Trophoblast cell (in vitro differentiated cells and primary cell): ENCODE results near the gene COPS7A.

ENCODE experiments used
- DNase-seq, 2 donors: peaks; one replicate each; pipeline ENCODE4 v3.0.0-alpha.2; 2016
- H2AFZ ChIP-seq: 2 replicates; pipeline ENCODE4 v1.6.1; 2013; ENCODE audit warnings: low read length, moderate library complexity, mild to moderate bottlenecking; ENCODE audit not compliant: insufficient read depth, poor library complexity
- H2AK5ac ChIP-seq: 2 replicates; pipeline ENCODE4 v1.6.1; 2013; ENCODE audit warnings: mild to moderate bottlenecking, low read length
- H2BK120ac ChIP-seq: 2 replicates; pipeline ENCODE4 v1.6.1; 2013; ENCODE audit warnings: low read length, mild to moderate bottlenecking, moderate library complexity; ENCODE audit not compliant: insufficient read depth, poor library complexity
- H2BK12ac ChIP-seq: 2 replicates; pipeline ENCODE4 v1.6.1; 2013; ENCODE audit warnings: mild to moderate bottlenecking, low read length, moderate library complexity
- H2BK5ac ChIP-seq: 2 replicates; pipeline ENCODE4 v1.6.1; 2013; ENCODE audit warnings: low read length, low read depth, moderate library complexity, mild to moderate bottlenecking; ENCODE audit not compliant: poor library complexity
- H3K14ac ChIP-seq: 2 replicates; pipeline ENCODE4 v1.6.1; 2013; ENCODE audit warnings: mild to moderate bottlenecking, low read length
- H3K18ac ChIP-seq: 2 replicates; pipeline ENCODE4 v1.6.1; 2013; ENCODE audit warnings: mild to moderate bottlenecking, low read length
- H3K23ac ChIP-seq: 2 replicates; pipeline ENCODE4 v1.6.1; 2013; ENCODE audit warnings: low read length
- H3K27ac ChIP-seq: 2 replicates; pipeline ENCODE4 v1.5.1; 2013; ENCODE audit warnings: low read depth, mild to moderate bottlenecking, inconsistent platforms, low read length, moderate library complexity
- H3K27me3 ChIP-seq: 2 replicates; pipeline ENCODE4 v1.6.1; 2013; ENCODE audit warnings: inconsistent platforms, mild to moderate bottlenecking, low read length, moderate library complexity; ENCODE audit not compliant: insufficient read depth
- H3K36me3 ChIP-seq, 2 experiments: 1 replicate in 1 of 2; 2 replicates in 1 of 2; pipeline ENCODE4 v1.6.1; 2013; ENCODE audit warnings: low read length in 2 of 2, mild to moderate bottlenecking in 2 of 2, moderate library complexity in 1 of 2; ENCODE audit not compliant: insufficient read depth in 2 of 2, control insufficient read depth in 1 of 2
- H3K4ac ChIP-seq: 2 replicates; pipeline ENCODE4 v1.6.1; 2013; ENCODE audit warnings: low read depth, mild to moderate bottlenecking, low read length, moderate library complexity
- H3K4me1 ChIP-seq, 2 experiments: 1 replicate in 1 of 2; 2 replicates in 1 of 2; pipeline ENCODE4 v1.6.1; 2013; ENCODE audit warnings: low read length in 2 of 2, mild to moderate bottlenecking in 2 of 2, moderate library complexity in 1 of 2; ENCODE audit not compliant: insufficient read depth in 2 of 2, control insufficient read depth in 1 of 2
- H3K4me2 ChIP-seq: 2 replicates; pipeline ENCODE4 v1.6.1; 2013; ENCODE audit warnings: inconsistent platforms, mild to moderate bottlenecking, low read length, moderate library complexity
- H3K4me3 ChIP-seq: 2 replicates; pipeline ENCODE4 v1.5.1; 2013; ENCODE audit warnings: mild to moderate bottlenecking, low read depth, low read length, inconsistent platforms
- H3K79me1 ChIP-seq: one replicate; pipeline ENCODE4 v1.6.1; 2013; ENCODE audit warnings: low read length
- H3K79me2 ChIP-seq: 2 replicates; pipeline ENCODE4 v1.6.1; 2013; ENCODE audit warnings: low read length, mild to moderate bottlenecking; ENCODE audit not compliant: control insufficient read depth, insufficient read depth, poor library complexity
- H3K9ac ChIP-seq: 2 replicates; pipeline ENCODE4 v1.6.1; 2013; ENCODE audit warnings: mild to moderate bottlenecking, low read length
- H3K9me3 ChIP-seq: 2 replicates; pipeline ENCODE4 v1.6.1; 2013; ENCODE audit warnings: low read depth, mild to moderate bottlenecking, control low read depth, inconsistent platforms, low read length; ENCODE audit not compliant: insufficient read depth
- H4K12ac ChIP-seq: 2 replicates; pipeline ENCODE4 v1.6.1; 2013; ENCODE audit warnings: low read depth, mild to moderate bottlenecking, low read length, moderate library complexity
- H4K8ac ChIP-seq: 2 replicates; pipeline ENCODE4 v1.6.1; 2013; ENCODE audit warnings: low read depth, mild to moderate bottlenecking, low read length, moderate library complexity
- H4K91ac ChIP-seq: one replicate; pipeline ENCODE4 v1.6.1; 2013; ENCODE audit warnings: low read depth, mild to moderate bottlenecking, low read length, moderate library complexity
- WGBS: extraction: QIAGEN DNeasy Blood & Tissue Kit; methylation state at CpG from one replicate; pipeline ENCODE4 v1.1.7; 2013; ENCODE audit warnings: missing lambda C conversion rate; ENCODE audit not compliant: insufficient read length, insufficient coverage; ENCODE audit errors: extremely low coverage; 5-methylcytosine and 5-hydroxymethylcytosine counted together

Gene COPS7A

GRCh38 chr12:6775185-6776174 lies 51.6 kb downstream of the COPS7A start:
- Histone ChIP-seq H3K9me3 (peaks cover 2% of the 10 kb centered on the region), H2BK120ac (no peak overlapping the region), H3K14ac (no peak overlapping the region), H2BK5ac (no peak overlapping the region), H3K36me3 (peaks cover 13 to 14% of the 10 kb centered on the region in 2 experiments), H3K79me2 (no peaks in the 10 kb centered on the region), H3K79me1 (no peaks in the 10 kb centered on the region), H3K4ac (no peak overlapping the region), H2AFZ (no peak overlapping the region), H4K91ac (no peak overlapping the region), H3K23ac (no peak overlapping the region), H3K27me3 (peaks cover 19% of the 10 kb centered on the region), H3K18ac (no peak overlapping the region), H2BK12ac (no peak overlapping the region), H3K4me3 (no peak overlapping the region), H4K12ac (no peak overlapping the region), H3K4me2 (no peak overlapping the region), H3K4me1 (peaks cover 5 to 7% of the 10 kb centered on the region in 2 experiments), H2AK5ac (no peak overlapping the region), H4K8ac (no peak overlapping the region), H3K27ac (no peak overlapping the region), H3K9ac (no peak overlapping the region)
- no peak for DNase-seq
- WGBS: no CpG with 5 or more reads among the region's 16 CpGs

- no peak overlapping the region for H4K91ac ChIP-seq
- no peak overlapping the region for H3K4me3 ChIP-seq
- no peak overlapping the region for H3K9ac ChIP-seq
- H2BK12ac ChIP-seq: no peak overlapping the region
- no peak overlapping the region for H3K23ac ChIP-seq
- no peaks in the 10 kb centered on the region for H3K79me1 ChIP-seq
- H4K12ac ChIP-seq: no peak overlapping the region
- H3K14ac ChIP-seq: no peak overlapping the region
- H4K8ac ChIP-seq: no peak overlapping the region
- no peak overlapping the region for H2AFZ ChIP-seq
- H3K4ac ChIP-seq: no peak overlapping the region
- peaks cover 5 to 7% of the 10 kb centered on the region in 2 experiments for H3K4me1 ChIP-seq
- DNase-seq: no peak
- H2BK5ac ChIP-seq: no peak overlapping the region
- peaks cover 19% of the 10 kb centered on the region for H3K27me3 ChIP-seq
- no CpG with 5 or more reads among the region's 5 CpGs for WGBS
- no peak overlapping the region for H3K27ac ChIP-seq
- H3K4me2 ChIP-seq: no peak overlapping the region
- no peak overlapping the region for H2BK120ac ChIP-seq
- no peaks in the 10 kb centered on the region for H3K9me3 ChIP-seq
- no peaks in the 10 kb centered on the region for H3K79me2 ChIP-seq
- no peak overlapping the region for H2AK5ac ChIP-seq
- H3K18ac ChIP-seq: no peak overlapping the region
- H3K36me3 ChIP-seq: peaks cover 4 to 6% of the 10 kb centered on the region in 2 experiments
These were observed 53.5 kb downstream of the COPS7A start for GRCh38 chr12:6777386-6777785.

DNA sequence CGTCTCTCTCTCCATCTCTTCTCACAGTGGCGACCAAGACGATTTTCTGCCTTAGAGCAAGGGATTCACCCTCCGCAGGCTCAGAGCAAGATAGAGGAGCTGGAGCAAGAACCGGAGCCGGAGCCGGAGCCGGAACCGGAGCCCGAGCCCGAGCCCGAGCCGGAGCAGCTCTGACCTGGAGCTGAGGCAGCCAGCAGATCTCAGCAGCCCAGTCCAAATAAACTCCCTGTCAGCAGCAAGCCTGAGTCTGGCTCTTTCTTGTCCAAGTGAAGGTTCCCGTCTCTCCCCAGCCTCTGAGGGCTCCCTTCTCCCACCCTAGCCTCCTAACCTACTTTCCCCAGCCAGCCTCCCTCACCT lies 54.3 kb downstream of the COPS7A start:
- Histone ChIP-seq H4K8ac (no peak overlapping the region), H3K27ac (no peak overlapping the region), H3K9me3 (no peaks in the 10 kb centered on the region), H3K4me3 (no peak overlapping the region), H2BK120ac (no peak overlapping the region), H3K23ac (no peak overlapping the region), H3K79me1 (no peaks in the 10 kb centered on the region), H3K4me1 (peaks cover 5 to 7% of the 10 kb centered on the region in 2 experiments), H4K12ac (no peak overlapping the region), H3K36me3 (peaks cover 4 to 6% of the 10 kb centered on the region in 2 experiments), H3K14ac (no peak overlapping the region), H3K79me2 (no peaks in the 10 kb centered on the region), H2BK12ac (no peak overlapping the region), H3K18ac (no peak overlapping the region), H3K4ac (no peak overlapping the region), H3K9ac (no peak overlapping the region), H2AK5ac (no peak overlapping the region), H3K27me3 (peaks cover 16% of the 10 kb centered on the region), H4K91ac (no peak overlapping the region), H3K4me2 (peak overlapping the region; percentile 72), H2AFZ (peak overlapping the region; percentile 48), H2BK5ac (no peak overlapping the region)
- DNase-seq: no peak
- whole genome bisulfite sequencing: no CpG with 5 or more reads among the region's 14 CpGs

- H2BK12ac ChIP-seq: peak overlapping the region; percentile 15
- peak overlapping the region; percentile 26 for H4K8ac ChIP-seq
- no peaks in the 10 kb centered on the region for H3K79me2 ChIP-seq
- no peak overlapping the region for H2AK5ac ChIP-seq
- H3K27me3 ChIP-seq: peaks cover 10% of the 10 kb centered on the region
- H3K9ac ChIP-seq: no peak overlapping the region
- no peaks in the 10 kb centered on the region for H3K9me3 ChIP-seq
- H4K91ac ChIP-seq: no peak overlapping the region
- no peak overlapping the region for H3K4me3 ChIP-seq
- no peak overlapping the region for H3K4ac ChIP-seq
- peak overlapping the region; percentile 48 for H2AFZ ChIP-seq
- peak; percentile 93 to 97 for DNase-seq
- H3K18ac ChIP-seq: no peak overlapping the region
- H3K4me1 ChIP-seq: peaks cover 5% of the 10 kb centered on the region in 2 experiments
- no peak overlapping the region for H3K23ac ChIP-seq
- peak overlapping the region; percentile 26 for H3K14ac ChIP-seq
- H2BK120ac ChIP-seq: no peak overlapping the region
- no peak overlapping the region for H4K12ac ChIP-seq
- H3K4me2 ChIP-seq: peak overlapping the region; percentile 72
- H3K79me1 ChIP-seq: no peaks in the 10 kb centered on the region
- no peak overlapping the region for H3K27ac ChIP-seq
- peaks cover 4 to 6% of the 10 kb centered on the region in 2 experiments for H3K36me3 ChIP-seq
- H2BK5ac ChIP-seq: no peak overlapping the region
- no CpG with 5 or more reads among the region's 35 CpGs for WGBS
These were observed 55.0 kb downstream of the COPS7A start for GRCh38 chr12:6778574-6779550.
